LoVo (cell line): ENCODE results near the gene RARRES2.

Source experiments
- DNase-seq: peaks from one replicate; pipeline ENCODE4 v3.0.0-alpha.2; 2016; ENCODE audit warnings: low spot score

Gene RARRES2

GRCh38 chr7:150376560-150376959 lies 35.1 kb upstream of the RARRES2 start:
- DNase-seq = no peak

- DNase-seq = no peak
These were observed 34.5 kb upstream of the RARRES2 start for GRCh38 chr7:150375662-150376521.

- DNase-seq = no peak
These were observed 33.0 kb upstream of the RARRES2 start for GRCh38 chr7:150374472-150374871.

- no peak for DNase-seq
These were observed 32.6 kb upstream of the RARRES2 start for GRCh38 chr7:150374026-150374425.

GRCh38 chr7:150373049-150373801 lies 31.8 kb upstream of the RARRES2 start:
- no peak for DNase-seq

GRCh38 chr7:150372271-150373048 lies 31.0 kb upstream of the RARRES2 start:
- DNase-seq = no peak

GRCh38 chr7:150371996-150372270 lies 30.5 kb upstream of the RARRES2 start:
- DNase-seq = no peak

- DNase-seq = no peak
These were observed 29.9 kb upstream of the RARRES2 start for GRCh38 chr7:150371131-150371995.

GRCh38 chr7:150370612-150371071 lies 29.2 kb upstream of the RARRES2 start:
- no peak for DNase-seq

GRCh38 chr7:150369748-150370501 lies 28.5 kb upstream of the RARRES2 start:
- no peak for DNase-seq

- peak; percentile 65 for DNase-seq
These were observed 27.7 kb upstream of the RARRES2 start for GRCh38 chr7:150368884-150369747.

GRCh38 chr7:150368096-150368883 lies 26.9 kb upstream of the RARRES2 start, which contains the start of gene REPIN1:
TSS of gene REPIN1 (plus strand) at chr7:150368822. CDS start at chr7:150369712, 890 bp downstream.
- DNase-seq = peak; percentile 95

GRCh38 chr7:150367677-150368095 lies 26.3 kb upstream of the RARRES2 start:
- no peak for DNase-seq

- no peak for DNase-seq
These were observed 24.4 kb upstream of the RARRES2 start for GRCh38 chr7:150365673-150366398.

- DNase-seq = no peak
These were observed 23.8 kb upstream of the RARRES2 start for GRCh38 chr7:150365194-150365593.

- no peak for DNase-seq
These were observed 22.4 kb upstream of the RARRES2 start for GRCh38 chr7:150363872-150364271.

GRCh38 chr7:150363370-150363769 lies 21.9 kb upstream of the RARRES2 start:
- DNase-seq = no peak
